OCI-LY3 (cell line): Measurements from ENCODE around the gene ZNF525.

ENCODE experiments used
- EZH2phosphoT487 ChIP-seq: fragments of 200-600 bp; shearing (Covaris generic); IDR thresholded peaks from 2 replicates; pipeline ENCODE4 v1.6.1; 2018; ENCODE audit warnings: antibody characterized with exemption, mixed run types, low read depth
- TF ChIP-seq, protein P1 (sequence below): fragments of 200-600, 300-600 bp; sonication (generic); IDR thresholded peaks from 2 replicates; pipeline ENCODE4 v1.5.1; 2014; ENCODE audit warnings: antibody characterized with exemption, low read length, low read depth

DNA sequence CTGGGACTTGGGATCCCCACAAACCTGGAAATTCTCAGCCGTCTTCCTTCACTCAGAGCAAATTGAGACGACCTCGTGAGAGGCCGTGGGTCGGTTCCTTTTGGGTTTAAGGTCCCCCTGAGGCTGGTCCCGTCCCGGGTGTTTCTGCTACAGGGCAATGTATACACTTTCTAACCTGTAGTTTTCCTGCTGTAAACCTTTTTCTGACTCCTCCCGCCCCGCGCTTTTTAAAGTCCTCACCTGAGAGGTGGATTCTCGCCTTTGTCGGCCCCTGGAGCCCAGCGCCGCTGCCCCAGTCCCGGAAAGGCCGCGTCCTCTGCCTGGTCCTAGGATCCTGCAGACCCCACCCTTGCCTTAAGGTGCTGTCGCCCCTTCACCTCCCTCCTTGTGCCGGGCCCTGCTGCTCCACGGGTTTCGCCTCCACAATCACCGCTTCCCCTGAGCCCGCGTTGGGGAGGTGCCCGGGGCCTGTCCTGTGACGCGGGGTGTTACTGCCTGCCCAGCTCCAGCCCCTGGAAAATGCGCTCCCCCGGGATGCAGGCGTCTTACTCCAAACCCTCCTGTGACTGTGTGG lies 66.7 kb downstream of the ZNF525 start:
- TF ChIP-seq, protein P1, sequence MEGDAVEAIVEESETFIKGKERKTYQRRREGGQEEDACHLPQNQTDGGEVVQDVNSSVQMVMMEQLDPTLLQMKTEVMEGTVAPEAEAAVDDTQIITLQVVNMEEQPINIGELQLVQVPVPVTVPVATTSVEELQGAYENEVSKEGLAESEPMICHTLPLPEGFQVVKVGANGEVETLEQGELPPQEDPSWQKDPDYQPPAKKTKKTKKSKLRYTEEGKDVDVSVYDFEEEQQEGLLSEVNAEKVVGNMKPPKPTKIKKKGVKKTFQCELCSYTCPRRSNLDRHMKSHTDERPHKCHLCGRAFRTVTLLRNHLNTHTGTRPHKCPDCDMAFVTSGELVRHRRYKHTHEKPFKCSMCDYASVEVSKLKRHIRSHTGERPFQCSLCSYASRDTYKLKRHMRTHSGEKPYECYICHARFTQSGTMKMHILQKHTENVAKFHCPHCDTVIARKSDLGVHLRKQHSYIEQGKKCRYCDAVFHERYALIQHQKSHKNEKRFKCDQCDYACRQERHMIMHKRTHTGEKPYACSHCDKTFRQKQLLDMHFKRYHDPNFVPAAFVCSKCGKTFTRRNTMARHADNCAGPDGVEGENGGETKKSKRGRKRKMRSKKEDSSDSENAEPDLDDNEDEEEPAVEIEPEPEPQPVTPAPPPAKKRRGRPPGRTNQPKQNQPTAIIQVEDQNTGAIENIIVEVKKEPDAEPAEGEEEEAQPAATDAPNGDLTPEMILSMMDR: no peak
- no peak for TF ChIP-seq EZH2phosphoT487
